ENCODE data around the gene ENTPD6.
A peak's percentile ranks its signal among the peaks of the same experiment; 100 is the strongest.
"Not testable (repeated sequence)": the region's sequence is repeated elsewhere in the genome, so short reads cannot be mapped to it uniquely, and the experiment has no call there.

Gene ENTPD6

GRCh38 chr20:25195014-25195961, at the start of gene ENTPD6:
TSS of gene ENTPD6 (plus strand) at chr20:25195712. CDS start at chr20:25206537, 10,825 bp downstream.
- DNase-seq = peak; percentile 90

- DNase-seq = no peak
Measured at GRCh38 chr20:25146976-25147375, 48.5 kb upstream of the ENTPD6 start.

- no peak for DNase-seq
Measured at GRCh38 chr20:25147716-25148115, 47.8 kb upstream of the ENTPD6 start.

- DNase-seq = peak; percentile 54
Measured at GRCh38 chr20:25148181-25148981, 47.1 kb upstream of the ENTPD6 start.

GRCh38 chr20:25148982-25149846, 46.3 kb upstream of the ENTPD6 start:
- DNase-seq = no peak

- DNase-seq = no peak
Measured at GRCh38 chr20:25150016-25150415, 45.5 kb upstream of the ENTPD6 start.

GRCh38 chr20:25158043-25158442, 37.5 kb upstream of the ENTPD6 start:
- DNase-seq = no peak

- DNase-seq = no peak
Measured at GRCh38 chr20:25160467-25160866, 35.0 kb upstream of the ENTPD6 start.

- DNase-seq = no peak
Measured at GRCh38 chr20:25160897-25161296, 34.6 kb upstream of the ENTPD6 start.

GRCh38 chr20:25165128-25165527, 30.4 kb upstream of the ENTPD6 start:
- DNase-seq = no peak

- not testable (repeated sequence) for DNase-seq
Measured at GRCh38 chr20:25166105-25166782, 29.3 kb upstream of the ENTPD6 start.

- no peak for DNase-seq
Measured at GRCh38 chr20:25173321-25173720, 22.2 kb upstream of the ENTPD6 start.

- no peak for DNase-seq
Measured at GRCh38 chr20:25173886-25174308, 21.6 kb upstream of the ENTPD6 start.

GRCh38 chr20:25176184-25176583, 19.3 kb upstream of the ENTPD6 start:
- DNase-seq = no peak

- DNase-seq = no peak
Measured at GRCh38 chr20:25177890-25178321, 17.6 kb upstream of the ENTPD6 start.

- no peak for DNase-seq
Measured at GRCh38 chr20:25178563-25179438, 16.7 kb upstream of the ENTPD6 start.

- no peak for DNase-seq
Measured at GRCh38 chr20:25179439-25180089, 15.9 kb upstream of the ENTPD6 start.

- DNase-seq = not testable (repeated sequence)
Measured at GRCh38 chr20:25184391-25184790, 11.1 kb upstream of the ENTPD6 start.

GRCh38 chr20:25187220-25187619, 8.3 kb upstream of the ENTPD6 start:
- DNase-seq = no peak

- no peak for DNase-seq
Measured at GRCh38 chr20:25187635-25188034, 7.9 kb upstream of the ENTPD6 start.

All from activated naive CD4-positive, alpha-beta T cell treated with Interleukin-2 at 50 U/mL for 16 hours (primary cell).